HG03558 (cell line): ENCODE results near the gene TDRD9.
"Not testable (repeated sequence)": the region's sequence is repeated elsewhere in the genome, so short reads cannot be mapped to it uniquely, and the experiment has no call there.

Source experiments
- ATAC-seq: cut with Tn5 transposase; IDR thresholded peaks from one replicate; pipeline ENCODE4 v1.9.1; 2021; ENCODE audit warnings: moderate number of reproducible peaks; ENCODE audit not compliant: unreplicated experiment; ENCODE audit errors: extremely low read depth

The TDRD9 gene

GRCh38 chr14:103928011-103928890 lies at the start of gene TDRD9:
Gene TDRD9 (plus strand): TSS chr14:103928456. CDS start chr14:103928510, 54 bp downstream.
- no peak for ATAC-seq

- no peak for ATAC-seq
These were observed 49.1 kb upstream of the TDRD9 start for GRCh38 chr14:103879118-103879569.

- no peak for ATAC-seq
These were observed 48.5 kb upstream of the TDRD9 start for GRCh38 chr14:103879570-103880347.

GRCh38 chr14:103880348-103881267 lies 47.6 kb upstream of the TDRD9 start:
- no peak for ATAC-seq

GRCh38 chr14:103881268-103882201 lies 46.7 kb upstream of the TDRD9 start:
- no peak for ATAC-seq

GRCh38 chr14:103882503-103883262 lies 45.6 kb upstream of the TDRD9 start:
- no peak for ATAC-seq

GRCh38 chr14:103883263-103883523 lies 45.1 kb upstream of the TDRD9 start:
- no peak for ATAC-seq

GRCh38 chr14:103884854-103885253 lies 43.4 kb upstream of the TDRD9 start:
- no peak for ATAC-seq

- no peak for ATAC-seq
These were observed 42.7 kb upstream of the TDRD9 start for GRCh38 chr14:103885509-103885932.

- no peak for ATAC-seq
These were observed 41.7 kb upstream of the TDRD9 start for GRCh38 chr14:103886304-103887169.

GRCh38 chr14:103887170-103887501 lies 41.1 kb upstream of the TDRD9 start:
- ATAC-seq, result no peak

- no peak for ATAC-seq
These were observed 40.6 kb upstream of the TDRD9 start for GRCh38 chr14:103887557-103888115.

- not testable (repeated sequence) for ATAC-seq
These were observed 39.3 kb upstream of the TDRD9 start for GRCh38 chr14:103889002-103889312.

- ATAC-seq, result no peak
These were observed 38.8 kb upstream of the TDRD9 start for GRCh38 chr14:103889313-103890051.

- no peak for ATAC-seq
These were observed 38.2 kb upstream of the TDRD9 start for GRCh38 chr14:103890052-103890371.

GRCh38 chr14:103890821-103891666 lies 37.2 kb upstream of the TDRD9 start:
- no peak for ATAC-seq
